Activated CD4-positive, alpha-beta memory T cell treated with anti-CD3 and anti-CD28 coated beads for 36 hours (primary cell): ENCODE data around the gene ARHGAP1. TPM values are rescaled to one million over a fixed set of nuclear protein-coding genes. Genes with fewer than 3 reads are reported as not detected.

ENCODE experiments used
- CTCF ChIA-PET: fragments of 350-600 bp; sonication (Branson Sonifier 250); formaldehyde crosslinking; loops from one replicate; lab custom pipeline; 2021; ENCODE audit warnings: antibody characterized with exemption, inconsistent platforms; lab: Charles Lee
- POLR2A ChIA-PET: fragments of 350-600 bp; sonication (Branson Sonifier 250); formaldehyde crosslinking; loops from one replicate; lab custom pipeline; 2021; ENCODE audit warnings: antibody characterized with exemption; lab: Charles Lee
- DNase-seq: peaks from one replicate; pipeline ENCODE4 v3.0.0-alpha.2; 2020
- H3K27ac Mint-ChIP-seq: one replicate; pipeline ENCODE4 v1.8.0; 2021; ENCODE audit warnings: mixed read lengths
- H3K27me3 Mint-ChIP-seq: one replicate; pipeline ENCODE4 v1.8.0; 2021; ENCODE audit warnings: mixed read lengths
- H3K36me3 Mint-ChIP-seq: one replicate; pipeline ENCODE4 v1.8.0; 2021; ENCODE audit warnings: mixed read lengths
- H3K4me1 Mint-ChIP-seq: one replicate; pipeline ENCODE4 v1.8.0; 2021; ENCODE audit warnings: low read depth, mixed read lengths
- H3K4me3 Mint-ChIP-seq: one replicate; pipeline ENCODE4 v1.8.0; 2021; ENCODE audit warnings: mild to moderate bottlenecking, mixed read lengths
- H3K9me3 Mint-ChIP-seq: one replicate; pipeline ENCODE4 v1.8.0; 2021; ENCODE audit warnings: mixed read lengths
- intact Hi-C: fragments of 100-400 bp; cut with micrococcal nuclease; formaldehyde crosslinking; loops from one replicate; pipeline ENCODE4 v1.15.1; 2023
- total RNA-seq, 2 experiments: library from RNA; stranded (reverse); gene quantifications; one replicate each; pipeline ENCODE4 v1.2.3, GENCODE V29; 2021

ARHGAP1 gene
- total RNA-seq, 2 experiments from 2014 or later = 45.8 to 46.2 TPM

DNA sequence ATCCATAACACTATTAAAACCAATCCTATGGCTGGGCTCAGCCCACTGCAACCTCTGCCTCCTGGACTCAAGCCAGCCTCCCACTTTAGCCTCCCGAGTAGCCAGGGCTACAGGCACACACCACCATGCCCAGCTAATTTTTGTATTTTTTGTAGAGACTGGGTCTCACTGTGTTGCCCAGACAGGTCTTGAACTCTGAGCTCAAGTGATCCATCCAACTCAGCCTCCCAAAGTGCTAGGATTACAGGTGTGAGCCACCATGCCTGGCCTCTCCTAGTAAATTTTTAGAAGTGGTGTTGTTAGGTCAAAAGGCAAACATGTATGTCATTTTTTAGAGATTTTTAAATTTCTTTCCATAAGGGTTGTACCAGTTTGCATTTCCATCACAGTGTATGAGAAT lies 32.8 kb upstream of the ARHGAP1 start:
- intact Hi-C loops = no loop called here
- Mint-ChIP-seq H3K9me3 (no peaks in the 10 kb centered on the region), H3K27ac (no peak overlapping the region), H3K27me3 (no peaks in the 10 kb centered on the region), H3K4me1 (no peaks in the 10 kb centered on the region), H3K36me3 (no peaks in the 10 kb centered on the region), H3K4me3 (no peak overlapping the region)
- ChIA-PET CTCF (no interaction called here), POLR2A (no interaction called here)
- no peak for DNase-seq

DNA sequence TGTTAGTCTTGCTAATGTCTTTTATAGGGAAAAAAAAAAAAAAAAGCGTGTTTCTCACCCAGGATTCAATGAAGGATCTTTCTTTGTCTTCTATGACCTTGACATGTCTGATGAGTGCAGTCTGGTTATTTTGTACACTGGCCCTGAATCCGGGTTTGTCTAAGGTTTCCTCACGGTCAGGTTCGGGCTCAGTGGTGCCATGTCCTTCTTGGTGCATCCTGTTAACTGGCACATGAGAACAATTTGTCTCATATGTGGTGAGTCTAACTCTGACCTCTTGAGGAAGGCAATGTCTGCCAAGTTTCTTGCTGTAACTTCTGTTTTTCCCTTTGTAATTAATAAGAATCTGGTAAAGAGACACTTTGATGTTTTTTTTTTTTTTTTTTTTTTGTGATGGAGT lies 31.1 kb upstream of the ARHGAP1 start:
- no peak for DNase-seq
- CTCF ChIA-PET = no interaction called here
- Mint-ChIP-seq H3K27ac (no peak overlapping the region), H3K4me3 (no peak overlapping the region), H3K9me3 (no peaks in the 10 kb centered on the region), H3K4me1 (no peaks in the 10 kb centered on the region), H3K27me3 (no peaks in the 10 kb centered on the region), H3K36me3 (no peaks in the 10 kb centered on the region)
- intact Hi-C loops = no loop called here
- POLR2A ChIA-PET = no interaction called here

- Mint-ChIP-seq H3K4me3 (no peak overlapping the region), H3K27me3 (no peaks in the 10 kb centered on the region), H3K4me1 (no peaks in the 10 kb centered on the region), H3K36me3 (no peaks in the 10 kb centered on the region), H3K9me3 (no peaks in the 10 kb centered on the region), H3K27ac (no peak overlapping the region)
- DNase-seq = no peak
- CTCF ChIA-PET = no interaction called here
- intact Hi-C loops = no loop called here
- POLR2A ChIA-PET = no interaction called here
Observed at GRCh38 chr11:46729110-46730027, 28.9 kb upstream of the ARHGAP1 start.

GRCh38 chr11:46728659-46729040 lies 28.2 kb upstream of the ARHGAP1 start:
- ChIA-PET CTCF (no interaction called here), POLR2A (no interaction called here)
- H3K4me3 Mint-ChIP-seq = no peak overlapping the region
- no peaks in the 10 kb centered on the region for H3K27me3 Mint-ChIP-seq
- intact Hi-C loops = no loop called here
- H3K9me3 Mint-ChIP-seq = no peaks in the 10 kb centered on the region
- no peaks in the 10 kb centered on the region for H3K36me3 Mint-ChIP-seq
- no peaks in the 10 kb centered on the region for H3K4me1 Mint-ChIP-seq
- no peak overlapping the region for H3K27ac Mint-ChIP-seq
- no peak for DNase-seq

DNA sequence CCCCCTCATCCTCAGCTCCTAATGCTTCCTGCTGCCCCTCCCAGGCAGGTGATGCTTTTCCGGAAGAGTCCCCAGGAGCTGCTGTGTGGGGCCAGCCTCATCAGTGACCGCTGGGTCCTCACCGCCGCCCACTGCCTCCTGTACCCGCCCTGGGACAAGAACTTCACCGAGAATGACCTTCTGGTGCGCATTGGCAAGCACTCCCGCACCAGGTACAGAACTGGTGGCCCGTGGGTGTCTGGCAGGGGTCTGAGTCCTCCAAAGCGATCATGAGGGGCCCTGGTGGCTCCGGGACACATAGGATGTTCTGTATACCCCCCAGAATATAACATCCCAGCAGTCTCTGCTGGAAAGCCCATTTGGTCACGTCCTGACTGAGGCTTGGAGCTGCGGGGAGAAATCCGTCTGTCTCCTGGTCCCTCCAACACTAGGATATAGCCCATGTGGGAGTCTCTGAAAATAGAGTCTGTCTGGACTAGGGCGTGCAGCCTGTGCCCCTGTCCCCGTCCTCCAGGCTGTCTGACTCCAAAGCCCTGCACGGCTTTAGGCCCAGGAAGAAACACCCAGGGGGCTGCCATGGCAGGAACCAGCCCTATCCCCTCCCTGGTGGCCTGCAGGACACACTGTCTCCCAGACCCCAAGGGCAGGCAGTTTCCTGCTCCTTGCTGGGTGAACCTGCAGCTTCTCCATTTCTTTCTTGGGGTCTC lies 27.7 kb upstream of the ARHGAP1 start:
- H3K36me3 Mint-ChIP-seq = no peaks in the 10 kb centered on the region
- no peaks in the 10 kb centered on the region for H3K27me3 Mint-ChIP-seq
- no peaks in the 10 kb centered on the region for H3K4me1 Mint-ChIP-seq
- intact Hi-C loops = no loop called here
- no peak overlapping the region for H3K27ac Mint-ChIP-seq
- CTCF ChIA-PET = no interaction called here
- POLR2A ChIA-PET = no interaction called here
- H3K4me3 Mint-ChIP-seq = no peak overlapping the region
- H3K9me3 Mint-ChIP-seq = no peaks in the 10 kb centered on the region
- no peak for DNase-seq

- intact Hi-C loops = no loop called here
- no peaks in the 10 kb centered on the region for H3K9me3 Mint-ChIP-seq
- CTCF ChIA-PET = no interaction called here
- POLR2A ChIA-PET = no interaction called here
- H3K27ac Mint-ChIP-seq = no peak overlapping the region
- H3K27me3 Mint-ChIP-seq = no peaks in the 10 kb centered on the region
- H3K4me1 Mint-ChIP-seq = no peaks in the 10 kb centered on the region
- H3K36me3 Mint-ChIP-seq = no peaks in the 10 kb centered on the region
- H3K4me3 Mint-ChIP-seq = no peak overlapping the region
- DNase-seq = no peak
Observed at GRCh38 chr11:46726206-46726862, 25.9 kb upstream of the ARHGAP1 start.

DNA sequence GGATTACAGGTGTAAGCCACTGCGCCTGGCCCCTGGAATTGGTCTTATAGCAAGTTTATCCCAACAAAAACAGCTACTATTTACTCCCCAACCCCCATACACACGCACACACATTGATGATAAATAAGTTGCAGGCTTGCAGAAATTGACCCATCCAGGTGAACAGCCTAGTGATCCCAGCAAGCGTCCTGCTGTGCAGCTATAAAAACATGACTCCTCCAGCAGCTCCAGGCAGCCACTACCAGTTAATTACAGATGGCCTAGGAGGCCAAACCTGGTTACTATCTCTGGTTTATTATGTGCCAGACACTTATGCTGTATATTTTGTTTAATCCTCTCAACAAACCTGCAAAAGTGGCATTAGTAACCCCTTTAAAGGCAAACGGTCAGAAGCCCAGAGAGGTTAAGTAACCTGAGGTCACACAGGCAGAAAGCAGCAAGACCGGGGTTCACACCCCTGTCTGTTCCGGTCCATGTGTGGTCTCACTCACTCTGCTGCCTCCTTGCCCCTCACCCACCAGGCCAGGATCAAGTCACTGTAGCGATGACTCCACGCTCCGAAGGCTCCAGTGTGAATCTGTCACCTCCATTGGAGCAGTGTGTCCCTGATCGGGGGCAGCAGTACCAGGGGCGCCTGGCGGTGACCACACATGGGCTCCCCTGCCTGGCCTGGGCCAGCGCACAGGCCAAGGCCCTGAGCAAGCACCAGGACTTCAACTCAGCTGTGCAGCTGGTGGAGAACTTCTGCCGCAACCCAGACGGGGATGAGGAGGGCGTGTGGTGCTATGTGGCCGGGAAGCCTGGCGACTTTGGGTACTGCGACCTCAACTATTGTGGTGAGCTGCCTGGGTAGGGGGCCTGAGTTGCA lies 25.2 kb upstream of the ARHGAP1 start:
- H3K27ac Mint-ChIP-seq = no peak overlapping the region
- H3K9me3 Mint-ChIP-seq = no peaks in the 10 kb centered on the region
- POLR2A ChIA-PET = no interaction called here
- H3K36me3 Mint-ChIP-seq = no peaks in the 10 kb centered on the region
- no peaks in the 10 kb centered on the region for H3K27me3 Mint-ChIP-seq
- CTCF ChIA-PET = interaction anchor here (0.7 kb wide), 1 partner anchor 848 kb away, joined by 3 read pairs; no protein-coding TSS in a partner anchor
- intact Hi-C loops = no loop called here
- DNase-seq = no peak
- H3K4me3 Mint-ChIP-seq = no peak overlapping the region
- H3K4me1 Mint-ChIP-seq = no peaks in the 10 kb centered on the region

DNA sequence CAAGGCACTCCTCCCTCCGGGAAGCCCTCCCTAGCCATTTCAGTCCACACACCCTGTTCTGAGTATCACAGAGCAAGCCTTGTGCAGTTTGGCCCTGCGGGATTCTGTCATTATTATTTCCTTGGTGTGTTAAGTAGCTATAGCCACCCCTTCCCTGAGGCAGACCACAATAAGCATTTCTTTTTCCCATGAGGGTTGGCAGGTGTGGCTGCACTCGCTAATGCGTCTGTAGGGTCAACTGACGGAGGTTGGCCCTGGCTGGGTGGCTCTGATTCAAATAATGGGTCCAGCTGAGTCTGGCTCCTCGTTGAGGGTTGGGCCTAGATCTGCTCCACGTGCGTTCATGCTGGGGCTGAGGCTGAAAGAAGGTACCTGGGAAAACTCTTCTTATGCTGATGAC lies 23.7 kb upstream of the ARHGAP1 start:
- DNase-seq = no peak
- CTCF ChIA-PET = interaction anchor here (0.6 kb wide), 1 partner anchor 533 kb away, joined by 3 read pairs; no protein-coding TSS in a partner anchor
- no peak overlapping the region for H3K4me3 Mint-ChIP-seq

GRCh38 chr11:46723359-46723680 lies 22.9 kb upstream of the ARHGAP1 start:
- no peaks in the 10 kb centered on the region for H3K36me3 Mint-ChIP-seq
- H3K27ac Mint-ChIP-seq = no peak overlapping the region
- DNase-seq = no peak
- H3K4me3 Mint-ChIP-seq = no peak overlapping the region
- no peaks in the 10 kb centered on the region for H3K9me3 Mint-ChIP-seq
- H3K27me3 Mint-ChIP-seq = no peaks in the 10 kb centered on the region
- ChIA-PET CTCF (no interaction called here), POLR2A (no interaction called here)
- intact Hi-C loops = no loop called here
- H3K4me1 Mint-ChIP-seq = peaks cover 3% of the 10 kb centered on the region

More for the DNA sequence above, 23.7 kb upstream of the ARHGAP1 start:
- H3K36me3 Mint-ChIP-seq = no peaks in the 10 kb centered on the region
- no peak overlapping the region for H3K27ac Mint-ChIP-seq
- H3K4me1 Mint-ChIP-seq = no peaks in the 10 kb centered on the region
- no peaks in the 10 kb centered on the region for H3K9me3 Mint-ChIP-seq
- intact Hi-C loops = no loop called here
- POLR2A ChIA-PET = no interaction called here
- H3K27me3 Mint-ChIP-seq = no peaks in the 10 kb centered on the region

- Mint-ChIP-seq H3K27me3 (no peaks in the 10 kb centered on the region), H3K36me3 (no peaks in the 10 kb centered on the region), H3K27ac (no peak overlapping the region), H3K9me3 (no peaks in the 10 kb centered on the region), H3K4me1 (peaks cover 6% of the 10 kb centered on the region), H3K4me3 (no peak overlapping the region)
- DNase-seq = no peak
- ChIA-PET CTCF (no interaction called here), POLR2A (no interaction called here)
- intact Hi-C loops = no loop called here
Observed at GRCh38 chr11:46722566-46723358, 22.3 kb upstream of the ARHGAP1 start.

GRCh38 chr11:46721286-46721685 lies 20.9 kb upstream of the ARHGAP1 start:
- ChIA-PET POLR2A (no interaction called here), CTCF (interaction anchor here (0.6 to 1.1 kb wide), 2 partner anchors 14 to 50 kb away, joined by 3 to 4 read pairs; no protein-coding TSS in a partner anchor)
- no peak overlapping the region for H3K27ac Mint-ChIP-seq
- H3K4me1 Mint-ChIP-seq = peaks cover 6% of the 10 kb centered on the region
- intact Hi-C loops = no loop called here
- no peak overlapping the region for H3K4me3 Mint-ChIP-seq
- no peak for DNase-seq
- H3K9me3 Mint-ChIP-seq = no peaks in the 10 kb centered on the region
- H3K36me3 Mint-ChIP-seq = no peaks in the 10 kb centered on the region
- H3K27me3 Mint-ChIP-seq = no peaks in the 10 kb centered on the region
